Measurements from ENCODE around the gene ZNF593.

DNA sequence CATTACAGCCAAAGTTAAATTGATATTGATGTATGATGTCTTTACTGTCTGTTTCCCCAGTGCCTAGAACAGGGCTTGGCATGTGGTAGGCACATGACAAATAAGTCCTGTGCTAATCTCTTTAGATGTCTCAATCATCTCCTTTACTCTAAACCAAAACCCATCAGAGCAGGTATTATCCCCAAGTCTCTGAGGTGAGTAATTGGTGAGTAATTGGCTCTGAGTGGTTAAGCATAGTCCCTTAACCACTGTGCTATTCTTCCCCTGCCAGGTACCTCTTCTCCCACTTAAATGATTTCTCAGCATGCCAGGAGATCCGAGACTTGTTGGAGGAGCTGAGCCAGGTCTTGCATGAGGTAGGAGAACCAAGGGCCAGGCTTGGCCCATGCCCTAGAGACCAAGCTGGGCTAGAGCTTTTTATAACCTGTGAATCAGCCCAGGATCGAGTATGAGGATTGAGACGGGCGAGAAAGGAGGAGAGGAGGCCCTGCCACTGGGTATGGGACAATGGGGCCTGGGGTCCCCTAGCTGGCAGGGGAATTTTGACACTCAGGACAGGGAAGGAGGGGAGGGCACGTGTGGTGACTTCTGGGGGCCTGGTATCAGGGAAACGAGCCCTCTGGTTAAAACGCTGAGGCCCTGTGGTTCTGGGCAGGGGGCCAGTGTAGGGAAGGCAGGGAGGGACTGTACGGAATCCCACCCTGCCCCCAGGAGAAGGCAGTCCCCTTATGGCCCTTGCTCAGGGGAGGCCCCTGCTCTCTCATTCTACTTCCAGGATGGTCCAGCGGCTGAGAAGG lies 12.1 kb downstream of the ZNF593 start:
- TF ChIP-seq, protein P1, sequence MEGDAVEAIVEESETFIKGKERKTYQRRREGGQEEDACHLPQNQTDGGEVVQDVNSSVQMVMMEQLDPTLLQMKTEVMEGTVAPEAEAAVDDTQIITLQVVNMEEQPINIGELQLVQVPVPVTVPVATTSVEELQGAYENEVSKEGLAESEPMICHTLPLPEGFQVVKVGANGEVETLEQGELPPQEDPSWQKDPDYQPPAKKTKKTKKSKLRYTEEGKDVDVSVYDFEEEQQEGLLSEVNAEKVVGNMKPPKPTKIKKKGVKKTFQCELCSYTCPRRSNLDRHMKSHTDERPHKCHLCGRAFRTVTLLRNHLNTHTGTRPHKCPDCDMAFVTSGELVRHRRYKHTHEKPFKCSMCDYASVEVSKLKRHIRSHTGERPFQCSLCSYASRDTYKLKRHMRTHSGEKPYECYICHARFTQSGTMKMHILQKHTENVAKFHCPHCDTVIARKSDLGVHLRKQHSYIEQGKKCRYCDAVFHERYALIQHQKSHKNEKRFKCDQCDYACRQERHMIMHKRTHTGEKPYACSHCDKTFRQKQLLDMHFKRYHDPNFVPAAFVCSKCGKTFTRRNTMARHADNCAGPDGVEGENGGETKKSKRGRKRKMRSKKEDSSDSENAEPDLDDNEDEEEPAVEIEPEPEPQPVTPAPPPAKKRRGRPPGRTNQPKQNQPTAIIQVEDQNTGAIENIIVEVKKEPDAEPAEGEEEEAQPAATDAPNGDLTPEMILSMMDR (IDR thresholded peaks at IDR 0.05; ENCODE audit: low read depth, low read length), result no peak
- no peak for TF ChIP-seq EZH2phosphoT487 (IDR thresholded peaks at IDR 0.05; ENCODE audit: low read depth)
